ENCODE results near the gene WTIP. TPM values are rescaled to one million over a fixed set of nuclear protein-coding genes. Genes with fewer than 3 reads are reported as not detected.

The WTIP gene
- total RNA-seq, 1 donor from 2014 or later: 23.5 TPM

- no peak for TF ChIP-seq CTCF (IDR thresholded peaks at IDR 0.05)
- no peak for ATAC-seq
- intact Hi-C loops (cut with DNase I): no loop called here
- Histone ChIP-seq H3K27me3 (ENCODE audit: low read depth) (no peaks in the 10 kb centered on the region), H3K27ac (no peak overlapping the region), H3K9me3 (no peaks in the 10 kb centered on the region), H3K4me1 (no peaks in the 10 kb centered on the region), H3K36me3 (no peaks in the 10 kb centered on the region), H3K4me3 (no peak overlapping the region)
- DNase-seq: no peak
Observed at GRCh38 chr19:34560229-34560628, 78.7 kb downstream of the WTIP start.

Other genes starting within 250 kb of the WTIP start
- 31.2 TPM for gene GARRE1, start 227.2 kb upstream of the WTIP start, total RNA-seq
- gene GPI, start 116.6 kb upstream of the WTIP start, total RNA-seq: 136 TPM
- gene PDCD2L, start 77.4 kb upstream of the WTIP start, total RNA-seq: 8.7 TPM
- 72.0 TPM for gene UBA2, start 53.4 kb upstream of the WTIP start, total RNA-seq
- gene SCGB2B2, start 195.4 kb downstream of the WTIP start, total RNA-seq: 1.5 TPM
- gene ZNF302, start 195.9 kb downstream of the WTIP start, total RNA-seq: 27.2 TPM